ENCODE measurements around the gene KDM4C.

Gene KDM4C

GRCh38 chr9:6897898-6898302, 140.1 kb downstream of the KDM4C start:
- DNase-seq (ENCODE audit: low read depth): no peak
- H3K4me3 ChIP-seq (ENCODE audit: low read depth, low read length): no peak overlapping the region
- no peak for TF ChIP-seq CTCF (IDR thresholded peaks at IDR 0.05; ENCODE audit: control insufficient read depth, extremely low read depth, insufficient read depth)

- no peak for DNase-seq (ENCODE audit: low read depth)
- TF ChIP-seq CTCF (IDR thresholded peaks at IDR 0.05; ENCODE audit: control insufficient read depth, extremely low read depth, insufficient read depth): no peak
- H3K4me3 ChIP-seq (ENCODE audit: low read depth, low read length): no peak overlapping the region
These were observed 141.5 kb downstream of the KDM4C start for GRCh38 chr9:6899274-6899673.

DNA sequence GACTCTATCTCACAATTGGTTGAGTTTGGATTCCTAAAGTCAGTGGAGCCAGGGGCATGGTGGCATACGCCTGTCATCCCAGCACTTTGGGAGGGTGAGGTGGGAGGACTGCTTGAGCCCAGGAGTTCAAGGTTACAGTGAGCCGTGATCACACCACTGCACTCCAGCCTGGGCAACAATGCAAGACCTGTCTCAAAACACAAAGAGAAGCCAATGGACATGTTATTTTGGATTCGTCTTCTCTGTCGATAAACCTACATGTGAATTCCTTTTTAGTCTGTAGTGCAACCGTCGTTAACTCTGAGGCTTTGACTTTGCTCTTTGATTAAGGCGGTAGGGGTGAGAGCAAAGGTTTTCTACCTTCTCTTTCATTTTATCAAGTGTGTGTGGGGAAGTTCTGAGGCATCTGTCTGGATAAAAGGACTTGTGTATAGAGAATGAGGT, 142.7 kb downstream of the KDM4C start:
- TF ChIP-seq CTCF (IDR thresholded peaks at IDR 0.05; ENCODE audit: control insufficient read depth, extremely low read depth, insufficient read depth): no peak
- DNase-seq (ENCODE audit: low read depth): no peak
- no peak overlapping the region for H3K4me3 ChIP-seq (ENCODE audit: low read depth, low read length)

DNA sequence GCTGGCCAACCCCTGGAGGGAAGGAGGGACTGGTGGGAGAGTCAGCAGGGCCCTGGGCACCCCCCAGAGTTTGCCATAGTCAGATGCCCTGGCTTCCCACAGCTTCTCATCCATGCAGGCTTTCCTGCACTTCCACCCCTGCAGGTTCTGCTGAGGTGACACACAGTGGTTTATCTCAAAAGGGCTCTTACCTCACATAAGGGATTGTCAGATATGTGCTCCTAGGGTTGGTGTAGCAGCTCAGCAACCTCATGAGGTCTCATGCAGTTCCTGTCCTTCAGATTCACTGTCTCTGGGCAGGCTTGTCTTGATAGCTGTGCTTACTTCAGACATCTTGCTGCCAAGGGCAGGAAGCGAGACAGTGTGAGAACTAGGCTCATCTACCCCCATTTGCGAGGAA, 143.4 kb downstream of the KDM4C start:
- TF ChIP-seq CTCF (IDR thresholded peaks at IDR 0.05; ENCODE audit: control insufficient read depth, extremely low read depth, insufficient read depth): no peak
- no peak for DNase-seq (ENCODE audit: low read depth)
- no peak overlapping the region for H3K4me3 ChIP-seq (ENCODE audit: low read depth, low read length)

DNA sequence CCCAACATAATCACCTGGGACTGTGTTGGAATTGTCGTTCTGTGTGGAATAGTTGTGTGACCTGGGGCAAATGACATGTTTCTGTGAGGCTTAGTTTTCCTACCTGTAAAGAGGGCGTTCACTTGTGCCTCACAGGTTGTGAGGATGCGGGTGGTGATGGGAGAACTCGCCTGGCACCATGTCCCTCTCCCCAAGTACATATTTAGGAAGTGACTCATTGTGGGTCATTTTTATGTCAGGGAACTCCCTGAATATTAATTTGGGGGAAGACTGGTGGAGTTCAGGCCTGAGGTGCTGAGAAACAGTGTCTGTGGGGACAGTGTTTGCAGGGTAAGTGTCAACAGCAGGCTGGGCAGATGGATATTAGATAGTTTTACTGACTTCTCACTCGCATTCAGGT, 144.7 kb downstream of the KDM4C start:
- DNase-seq (ENCODE audit: low read depth): no peak
- TF ChIP-seq CTCF (IDR thresholded peaks at IDR 0.05; ENCODE audit: control insufficient read depth, extremely low read depth, insufficient read depth): no peak

DNA sequence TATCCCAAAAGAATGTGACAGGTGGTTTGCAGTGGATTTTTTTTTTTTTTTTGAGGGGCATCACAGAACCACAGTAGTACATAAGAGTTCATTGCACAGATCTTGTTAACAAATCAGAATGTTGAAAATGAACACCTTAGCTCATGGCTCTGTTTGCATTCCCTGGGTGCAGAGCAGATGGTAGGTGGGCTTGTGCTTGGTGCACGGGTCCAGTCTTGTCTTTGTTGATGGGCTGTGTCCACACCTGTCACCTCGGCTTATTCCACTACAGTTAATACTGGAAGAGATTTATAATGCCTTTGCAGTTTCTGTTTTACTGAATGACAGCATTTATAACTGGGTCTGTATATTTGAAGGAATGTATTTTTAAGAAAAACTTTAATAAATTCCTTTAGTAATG, 146.6 kb downstream of the KDM4C start:
- TF ChIP-seq CTCF (IDR thresholded peaks at IDR 0.05; ENCODE audit: control insufficient read depth, extremely low read depth, insufficient read depth): no peak
- DNase-seq (ENCODE audit: low read depth): no peak
- no peak overlapping the region for H3K4me3 ChIP-seq (ENCODE audit: low read depth, low read length)

More for the DNA sequence above, 144.7 kb downstream of the KDM4C start:
- H3K4me3 ChIP-seq (ENCODE audit: low read depth, low read length): no peak overlapping the region

DNA sequence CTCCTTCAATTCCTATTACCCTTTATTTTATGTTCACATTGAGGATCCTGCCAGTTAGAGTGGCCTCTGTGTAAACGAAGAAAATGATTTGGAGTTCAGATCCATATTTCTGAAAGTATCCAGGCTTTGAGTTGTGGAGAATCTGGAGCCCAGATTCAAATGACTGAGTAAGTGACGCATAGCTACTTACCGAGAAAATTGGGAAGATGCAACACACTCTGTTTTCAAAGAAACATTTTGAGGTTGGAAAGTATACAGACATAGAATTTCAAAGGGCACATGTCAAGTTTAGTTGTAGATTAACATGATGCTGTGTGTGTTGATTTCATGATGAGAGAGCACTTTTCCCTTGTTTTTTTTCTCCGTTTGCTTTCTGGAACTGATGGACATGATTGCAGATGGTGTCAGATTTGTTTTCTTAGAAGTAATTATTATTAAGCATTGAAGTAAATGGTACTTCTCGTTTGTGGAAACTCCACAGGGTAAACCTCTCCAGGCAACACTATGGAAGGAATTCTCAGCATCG, 148.1 kb downstream of the KDM4C start:
- H3K4me3 ChIP-seq (ENCODE audit: low read depth, low read length): no peak overlapping the region
- DNase-seq (ENCODE audit: low read depth): no peak
- TF ChIP-seq CTCF (IDR thresholded peaks at IDR 0.05; ENCODE audit: control insufficient read depth, extremely low read depth, insufficient read depth): no peak

Measured in LNCaP clone FGC (cell line).